K562 (cell line): ENCODE measurements around the gene IGDCC3. TPM values are rescaled to one million over a fixed set of nuclear protein-coding genes. Genes with fewer than 3 reads are reported as not detected.

ENCODE experiments used
- CHAMP1 ChIP-seq: fragments of 450-650 bp; IDR thresholded peaks from 2 replicates; pipeline ENCODE4 v1.6.1; 2016; ENCODE audit warnings: mild to moderate bottlenecking
- COPS2 ChIP-seq: fragments of 450-650 bp; conservative IDR thresholded peaks from 2 replicates; pipeline ENCODE4 v1.6.1; 2016; ENCODE audit warnings: mild to moderate bottlenecking, moderate library complexity
- MED1 ChIP-seq: sonication (generic); formaldehyde crosslinking; IDR thresholded peaks from 2 replicates; pipeline ENCODE4 v1.8.1; 2023; ENCODE audit warnings: missing genetic modification reagents, borderline replicate concordance
- MIER1 ChIP-seq: fragments of 450-650 bp; IDR thresholded peaks from 2 replicates; pipeline ENCODE4 v1.6.1; 2016; ENCODE audit warnings: antibody characterized with exemption, mild to moderate bottlenecking, low read depth
- MXI1 ChIP-seq: IDR thresholded peaks from 2 replicates; pipeline ENCODE4 v1.6.1; 2011; ENCODE audit warnings: low read depth, mild to moderate bottlenecking, improper control_type of control experiment, low read length
- NRF1 ChIP-seq, 2 experiments: fragments of 450-650 bp; IDR thresholded peaks in 1 of 2; conservative IDR thresholded peaks in 1 of 2; 2 replicates each; pipeline ENCODE4 v1.6.1; 2014; ENCODE audit warnings: mild to moderate bottlenecking in 2 of 2
- PHTF2 ChIP-seq: fragments of 250-450 bp; sonication (Bioruptor Pico); IDR thresholded peaks from 2 replicates; pipeline ENCODE4 v1.5.0; 2021; ENCODE audit warnings: mild to moderate bottlenecking
- RFX7 ChIP-seq: fragments of 250-450 bp; sonication (Bioruptor Pico); IDR thresholded peaks from 2 replicates; pipeline ENCODE4 v1.5.1; 2021; ENCODE audit warnings: mild to moderate bottlenecking
- SP1 ChIP-seq: sonication (generic); formaldehyde crosslinking; IDR thresholded peaks from 2 replicates; pipeline ENCODE4 v1.8.1; 2022; ENCODE audit warnings: mild to moderate bottlenecking, missing genetic modification reagents
- TCFL5 ChIP-seq: fragments of 250-450 bp; sonication (Bioruptor Pico); conservative IDR thresholded peaks from 2 replicates; pipeline ENCODE4 v1.6.1; 2021; ENCODE audit warnings: mild to moderate bottlenecking, moderate library complexity, matching md5 sums
- THRA ChIP-seq: fragments of 450-650 bp; IDR thresholded peaks from 2 replicates; pipeline ENCODE4 v1.6.1; 2017; ENCODE audit warnings: mild to moderate bottlenecking, moderate library complexity
- U2AF2 ChIP-seq: fragments of 200-400 bp; formaldehyde crosslinking; optimal IDR thresholded peaks from 2 replicates; pipeline ENCODE3; 2017; ENCODE audit warnings: low read depth, mild to moderate bottlenecking, low read length
- ZNF174 ChIP-seq: fragments of 250-450 bp; sonication (Bioruptor Pico); IDR thresholded peaks from 2 replicates; pipeline ENCODE4 v1.4.0; 2020; ENCODE audit warnings: mild to moderate bottlenecking
- ZNF445 ChIP-seq: fragments of 250-450 bp; sonication (Bioruptor Pico); IDR thresholded peaks from 2 replicates; pipeline ENCODE4 v1.4.0; 2020; ENCODE audit warnings: low read depth, mild to moderate bottlenecking, moderate library complexity
- ZNF584 ChIP-seq: fragments of 200-800 bp; sonication (Bioruptor generic); IDR thresholded peaks from 2 replicates; pipeline ENCODE4 v1.6.1; 2016; ENCODE audit warnings: low read depth, mild to moderate bottlenecking, missing genetic modification characterization, missing compliant biosample characterization
- ZSCAN32 ChIP-seq: fragments of 450-650 bp; formaldehyde crosslinking; IDR thresholded peaks from 2 replicates; pipeline ENCODE4 v1.4.0; 2020; ENCODE audit warnings: mild to moderate bottlenecking, moderate library complexity
- polyA plus RNA-seq, 8 experiments: library from polyadenylated mRNA; depleted of rRNA in 4 of 8; stranded (reverse) in 5 of 8; unstranded in 3 of 8; fragments of >200 nt; fragmentation: Nextera tagmentation in 2 of 8; fragmentation: Illumina TruSeq in 1 of 8; extraction: Ambion mirVana in 2 of 8; extraction: Trizol in 1 of 8; gene quantifications; 2 replicates each; pipeline versions ENCODE4 v1.2.1 to v1.2.3, GENCODE V29; 2011 to 2014; ENCODE audit warnings: inconsistent platforms in 1 of 8, missing spikeins in 1 of 8
- total RNA-seq, 7 experiments: library from RNA; depleted of rRNA in 6 of 7; stranded (reverse); fragments of >200 nt in 6 of 7; fragmentation: Illumina TruSeq in 2 of 7; extraction: Trizol in 2 of 7; gene quantifications; 2 replicates each; pipeline versions ENCODE4 v1.2.1 to v1.2.3, GENCODE V29; 2011 to 2021; ENCODE audit warnings: low replicate concordance in 1 of 7

IGDCC3 gene
- total and polyA plus RNA-seq, 9 of the 15 experiments (the other 6 are each of a cell fraction or from before 2014, with no cell fraction given) = not detected

- TF ChIP-seq CHAMP1 (no peak), TCFL5 (CRISPR knock-in tag) (no peak), U2AF2 (no peak), MED1 (no peak), RFX7 (CRISPR knock-in tag) (no peak), COPS2 (no peak), NRF1 (conservative IDR thresholded peaks at IDR 0.05 in 1 of 2, IDR thresholded peaks at IDR 0.05 in 1 of 2) (no peak), THRA (no peak), PHTF2 (CRISPR knock-in tag) (no peak), ZNF174 (CRISPR knock-in tag) (no peak), ZSCAN32 (no peak), ZNF445 (no peak), ZNF584 (CRISPR knock-in tag) (no peak), SP1 (CRISPR knock-in tag) (no peak), MXI1 (no peak), MIER1 (no peak)
- TF ChIP-seq, all 486 proteins: peak for 0
Observed at GRCh38 chr15:65369651-65370050, 8.2 kb downstream of the IGDCC3 start (continued).
